HG02763 (cell line): ENCODE measurements around the gene SNCAIP.
"Not testable (repeated sequence)": the region's sequence is repeated elsewhere in the genome, so short reads cannot be mapped to it uniquely, and the experiment has no call there.

Experiments used
- ATAC-seq: cut with Tn5 transposase; IDR thresholded peaks from one replicate; pipeline ENCODE4 v1.9.1; 2021; ENCODE audit warnings: mild to moderate bottlenecking, moderate library complexity; ENCODE audit not compliant: unreplicated experiment

The SNCAIP gene

DNA sequence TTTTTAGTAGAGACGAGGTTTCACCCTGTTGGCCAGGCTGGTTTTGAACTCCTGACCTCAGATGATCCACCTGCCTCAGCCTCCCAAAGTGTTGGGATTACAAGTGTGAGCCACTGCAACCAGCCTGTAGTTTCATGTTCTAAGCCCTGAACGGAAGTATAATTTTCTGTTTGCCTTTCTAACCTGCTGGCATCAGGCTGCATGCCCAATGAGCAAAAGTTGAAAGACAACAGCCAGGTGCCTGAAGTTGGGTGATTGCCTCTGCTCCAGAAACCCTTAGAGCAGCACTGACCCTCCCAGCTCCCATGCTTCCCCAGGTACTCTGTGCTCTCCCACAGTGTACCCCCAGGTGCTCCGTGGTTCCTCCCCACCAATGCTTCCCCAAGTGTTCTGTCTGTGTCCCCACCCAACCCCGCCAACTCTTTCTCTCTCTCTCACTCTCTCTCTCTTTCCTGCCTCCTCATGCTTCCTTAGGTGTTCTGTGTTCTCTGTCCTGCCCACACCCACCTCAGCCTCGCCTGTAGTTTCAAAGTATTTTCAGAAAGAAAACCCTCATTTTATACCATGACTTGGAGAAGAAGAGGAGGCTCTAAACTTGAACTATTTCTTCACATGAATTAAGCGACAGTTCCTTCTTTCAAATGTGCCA, 145.3 kb downstream of the SNCAIP start:
- no peak for ATAC-seq

DNA sequence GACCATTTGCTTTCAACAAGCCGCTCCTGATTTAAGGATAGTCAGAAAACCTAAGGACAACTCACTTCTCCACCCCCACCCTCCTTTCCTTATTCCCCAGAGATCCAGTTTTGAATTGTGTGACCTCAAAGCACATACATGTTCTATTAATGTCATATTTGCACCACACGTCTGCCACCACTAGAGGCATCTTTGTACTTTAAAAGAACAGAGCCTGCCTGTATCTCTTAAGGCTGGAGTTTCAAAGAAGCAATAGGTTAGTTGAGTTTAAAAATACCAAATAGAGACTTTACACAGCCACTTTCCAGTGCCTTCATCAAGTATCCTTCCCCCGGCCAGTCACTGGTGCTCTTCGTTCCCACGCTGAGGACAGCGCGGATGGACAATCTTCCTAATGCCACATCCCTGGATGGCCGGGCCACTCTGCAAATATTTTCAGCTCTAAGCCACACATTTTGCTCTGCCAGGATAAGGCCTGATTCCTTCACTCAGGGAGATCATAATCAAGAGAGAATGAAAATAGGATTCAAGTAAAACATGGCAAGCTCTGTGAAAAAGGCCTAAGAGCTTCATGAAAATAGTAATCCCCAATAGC, 146.3 kb downstream of the SNCAIP start:
- ATAC-seq: no peak

DNA sequence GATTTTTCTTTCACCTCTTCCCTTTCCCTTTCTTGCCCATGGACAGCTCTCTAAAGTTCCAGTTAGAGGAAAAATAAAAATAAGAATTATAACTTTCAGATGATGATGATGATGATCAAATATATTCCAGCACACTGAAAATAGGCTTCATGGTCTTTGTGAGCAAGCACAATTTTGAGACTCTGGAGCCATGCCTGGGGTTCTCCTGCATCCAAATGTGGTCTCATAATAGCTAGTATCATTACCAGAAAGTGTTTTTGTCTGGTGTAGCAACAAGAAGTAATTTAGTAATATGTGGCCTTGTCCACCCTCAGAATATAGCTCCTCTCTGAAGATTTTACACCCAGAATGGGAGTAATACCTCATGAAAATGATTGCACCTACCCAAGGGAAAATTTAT, 150.4 kb downstream of the SNCAIP start:
- ATAC-seq: no peak

DNA sequence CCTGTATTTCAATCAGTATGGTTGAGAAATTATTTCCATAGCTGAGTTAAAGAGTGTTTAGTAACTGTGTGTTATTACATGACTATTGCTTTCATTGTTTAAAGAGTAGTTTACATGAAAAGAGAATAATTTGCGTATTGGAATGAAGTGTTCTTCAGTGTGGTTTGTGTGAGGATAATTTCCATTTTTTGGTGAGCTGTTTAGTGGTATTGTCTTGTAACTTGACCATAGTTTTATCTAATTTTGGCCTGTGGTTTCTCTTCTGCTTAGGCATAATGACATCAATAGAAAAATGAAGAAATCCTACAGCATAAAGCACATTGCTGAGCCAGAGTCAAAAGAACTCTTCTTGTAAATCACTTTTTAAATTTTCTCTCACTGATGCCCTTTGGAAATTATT, 151.2 kb downstream of the SNCAIP start:
- no peak for ATAC-seq

DNA sequence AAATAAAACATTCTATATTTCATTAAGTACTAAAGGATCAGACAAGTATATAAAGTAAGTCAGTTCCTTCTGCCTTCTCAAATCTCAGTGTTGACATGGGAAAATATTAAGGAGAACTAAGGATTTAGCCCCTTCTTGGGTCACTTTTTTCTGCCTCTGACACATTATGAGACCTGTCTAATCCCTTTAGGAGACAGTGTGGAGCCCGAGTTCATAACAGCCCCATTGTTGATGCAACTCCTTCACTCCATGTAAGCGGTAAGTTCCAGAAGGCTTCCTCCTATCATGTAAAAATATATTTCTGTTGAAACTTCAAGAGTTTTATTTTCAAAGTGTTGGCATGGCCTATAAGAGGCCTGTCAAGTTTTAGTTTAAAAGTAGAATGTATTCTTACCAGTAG, 152.2 kb downstream of the SNCAIP start:
- ATAC-seq: no peak

DNA sequence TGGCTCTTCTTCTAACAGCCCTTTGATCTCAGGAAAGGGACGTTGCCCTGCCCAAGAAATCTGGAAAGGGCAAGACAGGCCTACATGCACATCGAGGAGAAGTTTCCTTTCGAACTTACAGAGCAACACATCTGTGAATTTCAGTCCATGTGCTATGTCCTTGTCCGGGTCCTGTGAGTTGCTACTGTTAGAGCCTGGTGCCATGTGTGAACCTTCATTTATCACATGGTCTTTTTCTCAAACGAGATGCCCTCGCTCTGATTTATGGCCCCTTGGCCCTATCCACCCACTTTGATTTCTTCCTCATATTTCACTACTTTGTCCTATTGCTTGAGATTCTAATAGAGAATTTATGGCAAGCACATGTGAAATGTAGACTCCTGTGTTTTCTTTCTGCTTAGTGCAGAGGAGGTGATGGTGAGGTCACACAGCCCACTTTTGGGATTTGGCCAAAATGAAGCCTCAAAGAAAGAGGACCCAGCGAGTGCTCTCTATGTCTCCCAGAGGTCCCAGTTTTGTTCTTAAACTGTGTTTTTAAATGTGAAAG, 153.1 kb downstream of the SNCAIP start:
- no peak for ATAC-seq

DNA sequence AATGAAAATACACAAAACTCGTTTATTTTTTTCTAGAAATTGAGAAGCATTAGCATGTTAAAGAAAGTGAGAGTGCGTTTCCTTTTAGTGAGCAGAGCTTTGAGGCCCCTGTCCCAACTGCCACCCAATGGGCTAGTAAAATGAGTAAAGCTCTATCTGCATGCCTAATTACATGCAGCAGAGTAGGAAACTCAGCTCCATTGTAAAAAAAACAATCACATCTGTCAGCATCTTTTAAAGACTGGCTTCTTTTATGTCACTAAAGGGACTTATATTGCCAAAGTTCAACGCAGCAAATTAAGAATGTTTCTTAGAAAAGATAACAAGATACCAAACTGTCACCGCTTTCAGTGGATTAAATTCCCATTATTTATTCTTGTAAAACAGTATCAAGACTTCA, 154.0 kb downstream of the SNCAIP start:
- no peak for ATAC-seq

DNA sequence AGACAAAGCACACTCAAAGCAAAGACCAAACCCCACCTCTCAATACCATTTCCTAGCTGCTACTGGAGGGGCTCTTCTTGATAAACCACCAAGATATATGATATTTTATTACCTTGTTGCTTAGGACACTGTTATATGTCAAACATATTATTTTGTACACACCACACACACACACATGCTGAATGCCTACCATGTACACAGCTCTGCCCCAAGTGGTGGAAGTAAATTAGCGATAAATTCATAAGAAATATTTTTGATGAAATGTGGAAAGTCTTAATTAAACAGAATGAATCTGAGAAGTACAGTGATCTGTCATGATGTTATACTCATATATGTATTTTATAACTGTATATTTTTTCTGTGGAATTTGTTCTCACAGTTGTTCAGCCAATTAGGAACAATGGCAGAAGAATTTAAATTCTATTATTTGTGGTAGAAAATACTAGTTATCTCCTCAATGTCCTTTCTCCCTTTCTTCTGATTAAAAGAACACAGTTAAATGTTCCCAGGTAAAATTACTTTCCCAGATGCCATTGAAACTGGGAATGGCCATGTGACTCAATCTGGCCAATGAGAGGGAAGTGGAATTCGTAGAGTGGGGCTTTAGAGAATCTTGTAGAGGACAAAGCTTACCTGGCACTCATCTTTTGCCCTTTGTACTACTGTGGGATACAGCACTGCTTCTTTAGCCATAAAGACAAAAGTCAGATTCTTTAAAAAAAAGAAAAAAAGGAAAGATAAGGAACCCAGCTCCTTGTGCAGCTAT, 156.5 kb downstream of the SNCAIP start:
- no peak for ATAC-seq

DNA sequence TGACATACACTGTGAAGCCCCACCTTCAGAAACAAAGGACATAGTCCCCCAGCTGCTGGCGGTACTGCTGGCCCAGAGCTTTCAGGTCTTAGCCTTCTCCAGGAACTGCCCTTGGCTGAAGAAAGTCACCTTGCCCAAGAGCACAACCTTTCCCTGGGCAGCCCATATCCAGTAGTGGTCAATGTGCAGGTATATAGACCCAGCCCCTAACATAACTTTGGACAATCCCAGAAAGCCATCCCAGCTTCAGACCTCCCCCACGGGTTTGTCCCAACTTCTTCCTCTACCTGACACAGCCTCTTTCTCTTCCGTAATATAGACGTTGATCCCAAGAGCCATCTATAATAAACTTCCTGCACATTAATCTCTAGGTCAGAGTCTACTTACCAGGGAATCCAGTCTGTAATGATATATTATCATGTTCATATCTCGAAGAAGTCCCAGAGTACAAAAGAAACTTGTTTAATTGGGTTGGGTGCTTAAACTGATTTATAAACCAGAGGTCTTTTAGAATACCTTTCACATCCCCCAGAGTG, 157.4 kb downstream of the SNCAIP start:
- no peak for ATAC-seq

DNA sequence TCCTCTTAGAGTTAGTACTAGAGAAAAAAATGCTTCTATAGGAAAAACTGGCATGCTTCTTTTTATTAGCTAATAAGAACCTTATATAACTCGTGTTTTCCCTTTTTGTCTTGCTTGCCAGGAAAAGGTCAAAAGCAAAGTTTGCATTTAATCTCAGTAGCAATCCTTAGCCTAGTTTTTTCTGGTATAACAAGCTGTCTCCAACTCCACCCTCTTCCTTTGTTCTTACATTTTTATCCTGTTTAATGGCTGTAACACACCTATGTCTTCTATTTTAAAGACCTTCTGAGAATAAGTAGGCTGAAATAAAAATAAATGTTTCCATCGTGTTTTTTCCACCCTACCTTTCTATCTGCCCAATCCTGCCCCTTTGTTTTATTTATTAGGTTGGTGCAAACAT, 158.3 kb downstream of the SNCAIP start:
- ATAC-seq: no peak

DNA sequence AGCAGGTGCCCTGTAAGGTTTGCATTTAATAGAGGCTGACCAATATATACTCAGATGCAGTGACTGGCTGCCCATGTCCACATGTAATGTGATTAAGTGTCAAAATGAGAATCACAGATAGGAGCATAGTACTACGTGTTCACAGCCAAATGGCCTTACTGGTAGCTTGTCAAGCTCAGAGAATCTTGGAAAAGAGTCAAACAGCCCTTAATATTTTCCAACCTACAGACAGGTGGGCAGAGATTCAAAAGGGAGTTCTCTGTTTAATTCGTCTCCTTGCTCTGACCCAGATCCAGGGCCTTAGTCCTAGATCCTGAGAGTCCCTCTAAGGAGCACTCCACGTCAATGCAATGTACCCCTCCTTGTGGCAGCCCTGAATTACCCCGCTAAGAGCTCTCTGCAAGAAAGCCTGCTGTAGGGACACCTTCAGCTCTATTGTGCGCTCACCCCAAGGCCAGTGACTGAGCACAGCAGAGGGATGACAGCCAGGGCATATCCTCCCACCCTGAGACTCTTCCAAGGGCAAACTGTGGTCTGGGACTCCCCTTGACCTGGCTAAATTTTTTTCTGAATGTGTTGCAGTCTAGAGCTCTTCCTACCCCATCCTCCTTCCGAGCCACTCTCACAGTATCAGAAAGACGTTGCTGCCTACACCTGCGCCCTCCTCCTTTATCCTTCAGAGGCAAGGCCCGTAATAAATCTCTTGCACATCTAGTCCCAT, 159.2 kb downstream of the SNCAIP start:
- ATAC-seq: no peak

DNA sequence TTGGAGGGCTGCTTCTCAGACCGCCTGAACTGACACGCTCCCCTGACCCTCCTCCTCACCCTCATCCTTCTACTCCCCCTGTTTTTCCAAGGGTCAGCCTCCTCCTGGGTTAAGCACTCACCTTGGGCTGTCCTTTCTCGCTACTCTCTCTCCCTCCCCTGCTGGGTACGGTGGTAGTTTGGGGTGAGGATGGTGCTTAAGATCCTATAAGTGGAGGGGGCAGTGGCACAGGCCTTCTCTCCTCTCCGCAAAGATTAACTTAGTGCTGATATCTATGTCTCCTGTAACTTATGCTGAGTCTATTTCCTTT, 159.7 kb downstream of the SNCAIP start:
- ATAC-seq: no peak

DNA sequence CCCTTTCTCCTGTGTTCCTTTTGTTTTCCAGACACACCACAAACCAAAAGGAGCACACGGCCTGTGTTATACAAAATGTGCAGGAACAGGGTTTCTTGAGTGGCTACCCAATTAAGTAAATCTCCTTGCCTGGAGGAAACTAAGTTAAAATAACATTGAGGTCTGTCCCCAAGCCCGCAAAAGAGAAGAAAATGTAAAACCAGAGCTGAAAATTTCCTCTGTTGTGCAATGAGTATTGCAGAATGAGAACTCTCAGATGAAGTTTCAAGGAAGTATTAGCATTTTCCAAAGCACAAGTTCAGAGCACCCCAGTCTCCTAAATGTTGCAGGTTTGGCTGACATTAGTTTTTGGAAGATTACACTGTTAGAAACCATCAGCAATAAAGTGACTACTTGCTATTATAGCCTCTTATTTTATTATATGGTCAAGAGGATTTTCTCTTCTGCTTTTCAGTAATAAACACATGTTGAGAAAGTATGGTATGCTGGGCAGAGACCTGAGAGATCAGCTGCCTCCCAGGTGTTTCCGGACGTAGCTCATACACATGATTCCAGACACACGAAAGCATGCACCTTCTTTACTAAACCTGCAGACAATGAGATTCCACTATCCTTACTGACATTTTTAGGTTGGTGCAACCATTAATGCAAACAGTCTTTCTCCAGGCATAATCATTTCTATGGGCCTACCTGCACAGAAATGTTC, 161.3 kb downstream of the SNCAIP start:
- ATAC-seq: no peak

DNA sequence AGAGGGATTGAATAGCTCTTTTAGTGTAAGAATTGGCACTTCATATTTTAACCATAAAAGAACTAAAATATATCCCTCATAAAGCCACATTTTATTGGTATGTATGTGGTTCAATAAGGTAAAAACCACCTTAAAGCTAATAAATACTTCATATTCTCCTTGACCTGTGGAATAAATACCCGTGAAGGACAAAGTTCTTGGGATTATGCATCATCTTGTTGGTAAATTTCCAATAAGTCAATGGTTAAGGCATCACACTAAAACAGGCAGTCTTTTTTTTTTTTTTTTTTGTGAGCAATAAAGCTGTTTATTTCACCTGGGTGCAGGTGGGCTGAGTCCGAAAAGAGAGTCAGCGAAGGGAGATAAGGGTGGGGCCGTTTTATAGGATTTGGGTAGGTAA, 161.9 kb downstream of the SNCAIP start:
- ATAC-seq: no peak

DNA sequence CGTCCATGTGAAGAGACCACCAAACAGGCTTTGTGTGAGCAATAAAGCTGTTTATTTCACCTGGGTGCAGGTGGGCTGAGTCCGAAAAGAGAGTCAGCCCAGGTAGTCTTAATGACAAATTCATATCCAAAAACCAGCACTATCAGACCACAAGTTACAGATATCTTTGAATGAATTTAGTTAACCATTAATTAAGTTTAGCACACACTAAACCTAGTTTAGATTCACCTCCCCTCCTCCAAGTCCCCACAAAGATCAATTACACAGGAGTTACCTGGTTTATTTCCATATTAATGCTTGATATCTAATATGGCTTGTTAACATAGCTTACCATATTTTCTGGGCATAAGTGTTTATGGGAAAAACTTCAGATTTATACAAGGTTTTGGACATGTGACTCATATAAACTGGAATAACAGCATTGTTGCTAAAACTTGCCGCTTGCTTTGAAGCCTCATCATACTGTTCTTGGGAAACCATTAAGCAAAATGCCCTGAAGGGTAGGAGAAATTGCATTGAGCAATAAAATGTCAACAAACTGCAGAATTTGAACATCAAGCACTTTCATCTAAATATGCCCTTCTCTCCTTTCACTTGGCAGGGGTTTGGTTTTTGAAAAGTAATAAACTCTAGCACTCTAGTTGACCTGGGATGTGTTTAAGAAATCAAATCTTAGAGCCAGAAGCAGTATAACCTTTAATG, 166.9 kb downstream of the SNCAIP start:
- ATAC-seq: no peak

DNA sequence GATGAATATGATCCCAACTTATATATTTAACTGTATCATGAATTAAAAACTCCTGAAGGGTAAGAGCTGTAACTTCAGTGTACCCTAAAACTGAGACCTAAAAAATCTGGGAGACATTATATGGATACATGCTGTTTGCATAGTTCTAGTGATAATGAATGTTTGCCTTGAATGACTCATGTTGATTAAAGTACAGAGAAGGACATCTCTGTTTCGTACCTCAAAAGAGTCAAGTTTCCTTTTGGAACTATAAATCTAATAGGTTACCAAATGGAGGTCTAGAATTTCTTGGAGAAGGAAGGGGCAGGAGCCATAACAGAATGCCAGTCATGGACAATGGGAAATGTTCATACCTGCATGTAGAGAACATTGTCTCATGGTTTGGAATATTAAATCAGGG, 168.1 kb downstream of the SNCAIP start:
- no peak for ATAC-seq

DNA sequence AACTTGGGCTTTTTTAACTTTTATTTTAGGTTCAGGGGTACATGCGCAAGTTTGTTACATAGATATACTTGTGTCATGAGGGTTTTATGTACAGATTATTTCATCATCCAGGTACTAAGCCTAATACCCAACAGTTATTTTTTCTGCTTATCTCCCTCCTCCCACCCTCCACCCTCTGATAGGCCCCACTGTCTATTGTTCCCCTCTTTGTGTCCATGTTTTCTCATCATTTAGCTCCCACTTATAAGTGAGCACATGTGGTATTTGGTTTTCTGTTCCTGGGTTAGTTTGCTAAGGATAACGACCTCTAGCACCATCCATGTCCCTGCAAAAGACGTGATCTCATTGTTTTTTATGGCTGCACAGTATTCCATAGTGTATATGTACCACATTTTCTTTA, 172.1 kb downstream of the SNCAIP start:
- ATAC-seq: no peak

DNA sequence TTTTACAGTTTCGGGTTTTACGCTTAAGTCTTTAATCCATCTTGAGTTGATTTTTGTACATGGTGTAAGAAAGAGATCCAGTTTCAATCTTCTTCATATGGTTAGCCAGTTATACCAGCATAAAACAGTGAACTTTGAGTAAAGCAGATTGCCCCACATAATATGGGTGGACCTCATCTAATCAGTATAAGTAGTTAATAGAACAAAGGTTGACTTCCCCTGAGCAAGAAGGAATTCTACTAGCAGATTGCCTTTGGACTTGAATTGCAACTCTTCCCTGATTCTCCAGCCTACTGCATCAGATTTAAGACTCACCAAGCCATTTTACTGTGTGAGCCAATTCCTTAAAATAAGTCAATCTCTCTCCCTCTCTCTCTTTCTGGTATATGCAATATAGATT, 173.2 kb downstream of the SNCAIP start:
- ATAC-seq: no peak

DNA sequence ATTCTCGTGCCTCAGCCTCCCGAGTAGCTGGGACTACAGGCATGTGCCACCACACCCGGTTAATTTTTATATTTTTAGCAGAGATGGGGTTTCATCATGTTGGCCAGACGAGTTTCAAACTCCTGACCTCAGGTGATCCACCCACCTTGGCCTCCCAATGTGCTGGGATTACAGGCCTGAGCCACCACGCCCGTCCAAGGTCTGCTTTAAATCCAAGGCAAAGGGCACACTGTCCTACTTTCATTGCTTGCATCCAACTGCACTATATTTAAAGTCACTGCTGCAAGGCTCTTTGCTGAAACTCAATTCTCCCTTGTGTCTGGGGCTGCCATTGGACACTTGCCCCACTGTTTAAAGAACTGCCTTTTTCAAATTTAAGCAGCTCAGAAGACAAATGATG, 174.6 kb downstream of the SNCAIP start:
- not testable (repeated sequence) for ATAC-seq

DNA sequence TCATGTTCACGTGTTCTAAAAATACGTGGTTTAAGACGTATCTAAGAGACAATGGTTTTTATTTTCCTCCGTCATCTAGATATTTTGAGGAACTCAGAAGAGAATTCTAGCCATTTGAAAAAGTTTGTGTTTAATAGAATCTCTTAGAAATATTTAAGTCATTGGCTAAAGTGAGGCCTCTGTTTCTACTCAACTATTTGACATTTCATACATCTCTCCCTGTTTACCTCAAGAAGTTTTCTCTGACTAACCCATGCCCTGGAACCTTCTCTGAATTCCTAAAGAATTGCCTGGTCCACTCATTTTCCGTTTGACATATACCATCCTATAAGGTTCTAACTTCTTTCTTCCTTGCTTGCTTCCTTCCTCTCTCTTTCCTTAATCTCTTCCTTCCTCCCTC, 178.7 kb downstream of the SNCAIP start:
- ATAC-seq: no peak
